Measurements from ENCODE around the gene UBE2L5.

The UBE2L5 gene

GRCh38 chr13:30463787-30464495 is 41.6 kb downstream of the UBE2L5 start:
- DNase-seq (ENCODE audit: low read depth, low spot score): peak; percentile 68
- peak overlapping the region; percentile 67 for H3K4me3 ChIP-seq (ENCODE audit: low read depth, low read length)
- no peak for TF ChIP-seq CTCF (IDR thresholded peaks at IDR 0.05; ENCODE audit: low read depth, low read length)
- in situ Hi-C loops (cut with HindIII; ENCODE audit: low sequenced_read_pairs): no loop called here

- no peak for TF ChIP-seq CTCF (IDR thresholded peaks at IDR 0.05; ENCODE audit: low read depth, low read length)
- in situ Hi-C loops (cut with HindIII; ENCODE audit: low sequenced_read_pairs): no loop called here
- peak overlapping the region; percentile 67 for H3K4me3 ChIP-seq (ENCODE audit: low read depth, low read length)
- DNase-seq (ENCODE audit: low read depth, low spot score): peak; percentile 84
Observed at GRCh38 chr13:30464496-30465342, 42.4 kb downstream of the UBE2L5 start.

GRCh38 chr13:30465343-30465592 is 43.0 kb downstream of the UBE2L5 start:
- in situ Hi-C loops (cut with HindIII; ENCODE audit: low sequenced_read_pairs): no loop called here
- peak overlapping the region; percentile 53 for H3K4me3 ChIP-seq (ENCODE audit: low read depth, low read length)
- no peak for TF ChIP-seq CTCF (IDR thresholded peaks at IDR 0.05; ENCODE audit: low read depth, low read length)
- no peak for DNase-seq (ENCODE audit: low read depth, low spot score)

GRCh38 chr13:30465593-30466357 is 43.5 kb downstream of the UBE2L5 start, which contains the start of gene HMGB1:
Gene HMGB1 (minus strand): TSS chr13:30465936. CDS start chr13:30463680, 2,256 bp downstream.
- in situ Hi-C loops (cut with HindIII; ENCODE audit: low sequenced_read_pairs): no loop called here
- TF ChIP-seq CTCF (IDR thresholded peaks at IDR 0.05; ENCODE audit: low read depth, low read length): no peak

GRCh38 chr13:30466358-30466714 is 44.0 kb downstream of the UBE2L5 start:
- peak; percentile 48 for DNase-seq (ENCODE audit: low read depth, low spot score)
- H3K4me3 ChIP-seq (ENCODE audit: low read depth, low read length): peak overlapping the region; percentile 53
- in situ Hi-C loops (cut with HindIII; ENCODE audit: low sequenced_read_pairs): no loop called here
- TF ChIP-seq CTCF (IDR thresholded peaks at IDR 0.05; ENCODE audit: low read depth, low read length): no peak

More at GRCh38 chr13:30465593-30466357, 43.5 kb downstream of the UBE2L5 start, which contains the start of gene HMGB1:
- peak within 1 kb of the TSS; percentile 53 for H3K4me3 ChIP-seq (ENCODE audit: low read depth, low read length)
- DNase-seq (ENCODE audit: low read depth, low spot score): peak; percentile 99

- no peak overlapping the region for H3K4me3 ChIP-seq (ENCODE audit: low read depth, low read length)
- peak; percentile 27 for DNase-seq (ENCODE audit: low read depth, low spot score)
- no peak for TF ChIP-seq CTCF (IDR thresholded peaks at IDR 0.05; ENCODE audit: low read depth, low read length)
- in situ Hi-C loops (cut with HindIII; ENCODE audit: low sequenced_read_pairs): no loop called here
Observed at GRCh38 chr13:30466841-30467252, 44.6 kb downstream of the UBE2L5 start.
